Uterus (tissue), 4 donors: ENCODE results near the gene PRKACA. TPM values are rescaled to one million over a fixed set of nuclear protein-coding genes. Genes with fewer than 3 reads are reported as not detected.

Experiments
- DNase-seq, 2 donors: peaks; one replicate each; pipeline ENCODE4 v3.0.0-alpha.2; 2019 to 2020
- H3K27ac ChIP-seq, 2 donors: fragments of 200-600 bp; sonication (generic); 1 replicate in 1 of 2; 2 replicates in 1 of 2; pipeline ENCODE4 v1.5.1; 2016 to 2018
- H3K27me3 ChIP-seq, 2 donors: fragments of 200-600 bp; sonication (generic); one replicate each; pipeline ENCODE4 v1.5.1; 2018 to 2019; ENCODE audit warnings: control low read depth in 1 of 2
- H3K36me3 ChIP-seq, 2 donors: fragments of 200-600 bp; sonication (generic); one replicate each; pipeline ENCODE4 v1.5.1; 2019; ENCODE audit warnings: control low read depth in 1 of 2
- H3K4me1 ChIP-seq, 2 donors: fragments of 200-600 bp; sonication (generic); one replicate each; pipeline ENCODE4 v1.5.1; 2018 to 2019; ENCODE audit warnings: control low read depth in 1 of 2
- H3K4me3 ChIP-seq, 2 donors: fragments of 200-600 bp; sonication (generic); 1 replicate in 1 of 2; 2 replicates in 1 of 2; pipeline ENCODE4 v1.5.1; 2018 to 2019; ENCODE audit warnings: mild to moderate bottlenecking in 1 of 2
- H3K9me3 ChIP-seq, 2 donors: fragments of 200-600 bp; sonication (generic); one replicate each; pipeline ENCODE4 v1.5.1; 2019; ENCODE audit warnings: control low read depth in 1 of 2
- CTCF ChIP-seq, 4 experiments: fragments of 200-600 bp in 2 of 4; fragments of 450-650 bp in 2 of 4; sonication (generic) in 2 of 4; IDR thresholded peaks; one replicate each; pipeline ENCODE4 v1.5.1; 2016 to 2019; ENCODE audit warnings: antibody characterized with exemption in 4 of 4, mild to moderate bottlenecking in 2 of 4, moderate library complexity in 1 of 4
- POLR2A ChIP-seq, 2 donors: fragments of 450-650 bp; IDR thresholded peaks; one replicate each; pipeline ENCODE4 v1.6.1; 2016; ENCODE audit warnings: antibody characterized with exemption in 2 of 2, mild to moderate bottlenecking in 1 of 2, moderate library complexity in 1 of 2
- intact Hi-C: fragments of 100-400 bp; cut with DNase I; formaldehyde crosslinking; loops from one replicate; pipeline ENCODE4 v1.15.1; 2023; ENCODE audit warnings: low total_unique reads
- total RNA-seq, 4 donors: library from RNA; depleted of rRNA in 3 of 4; stranded (reverse); fragments of >200 nt in 3 of 4; gene quantifications; one replicate each; pipeline versions ENCODE4 v1.1.0 to v1.2.4, GENCODE V29; 2014 to 2023
- donor health status: DM: yes; HTN: yes; CAD: no.

PRKACA gene
- total RNA-seq, 4 donors from 2014 or later = 4.9 to 135 (median 74.2) TPM

- intact Hi-C loops = no loop called here
- DNase-seq = no peak
- Histone ChIP-seq H3K36me3 (no peaks in the 10 kb centered on the region), H3K4me1 (no peaks in the 10 kb centered on the region), H3K9me3 (no peaks in the 10 kb centered on the region), H3K27ac (no peak within 1 kb of the TSS), H3K4me3 (no peak within 1 kb of the TSS), H3K27me3 (no peaks in the 10 kb centered on the region)
- TF ChIP-seq POLR2A (IDR thresholded peaks at IDR 0.05) = no peak
- TF ChIP-seq CTCF (IDR thresholded peaks at IDR 0.05) = no peak
Measured at GRCh38 chr19:14085309-14085995, 32.1 kb downstream of the PRKACA start, which contains the start of gene C19orf67. Gene C19orf67 (minus strand): TSS chr19:14085783. CDS start chr19:14085627, 156 bp downstream.

GRCh38 chr19:14082675-14082960 is 34.9 kb downstream of the PRKACA start:
- intact Hi-C loops = no loop called here
- no peak for DNase-seq
- no peaks in the 10 kb centered on the region for H3K27me3 ChIP-seq
- no peaks in the 10 kb centered on the region for H3K4me1 ChIP-seq
- H3K9me3 ChIP-seq = no peaks in the 10 kb centered on the region
- TF ChIP-seq POLR2A (IDR thresholded peaks at IDR 0.05) = no peak
- no peak for TF ChIP-seq CTCF (IDR thresholded peaks at IDR 0.05)
- H3K27ac ChIP-seq = no peak overlapping the region
- no peaks in the 10 kb centered on the region for H3K36me3 ChIP-seq
- H3K4me3 ChIP-seq = no peak overlapping the region

- TF ChIP-seq CTCF (IDR thresholded peaks at IDR 0.05) = no peak
- no peak for TF ChIP-seq POLR2A (IDR thresholded peaks at IDR 0.05)
- DNase-seq = peak in 1 of 2 donors; percentile 56
- H3K27me3 ChIP-seq = no peaks in the 10 kb centered on the region
- H3K4me1 ChIP-seq = no peaks in the 10 kb centered on the region
- intact Hi-C loops = no loop called here
- no peaks in the 10 kb centered on the region for H3K9me3 ChIP-seq
- peak overlapping the region; percentile 66 to 70 for H3K4me3 ChIP-seq
- peak overlapping the region; percentile 89 to 91 for H3K27ac ChIP-seq
- no peaks in the 10 kb centered on the region for H3K36me3 ChIP-seq
Measured at GRCh38 chr19:14081797-14082674, 35.5 kb downstream of the PRKACA start.

GRCh38 chr19:14080887-14081796 is 36.4 kb downstream of the PRKACA start:
- Histone ChIP-seq H3K36me3 (no peaks in the 10 kb centered on the region), H3K27ac (peak overlapping the region; percentile 91 to 94), H3K27me3 (no peaks in the 10 kb centered on the region), H3K4me3 (peak overlapping the region; percentile 66 to 70), H3K9me3 (no peaks in the 10 kb centered on the region), H3K4me1 (no peaks in the 10 kb centered on the region)
- peak; percentile 62 to 79 for TF ChIP-seq POLR2A (IDR thresholded peaks at IDR 0.05)
- TF ChIP-seq CTCF (IDR thresholded peaks at IDR 0.05) = peak in 1 of 4 experiments; percentile 32
- intact Hi-C loops = no loop called here
- peak; percentile 100 for DNase-seq
